Fibroblast of the aortic adventitia (primary cell): Measurements from ENCODE around the gene ALDH1A3. TPM values are rescaled to one million over a fixed set of nuclear protein-coding genes. Genes with fewer than 3 reads are reported as not detected.

Experiments used
- DNase-seq: peaks from one replicate; pipeline ENCODE4 v3.0.0-alpha.2; 2010; ENCODE audit warnings: low read depth
- H3K4me3 ChIP-seq: 2 replicates; pipeline ENCODE4 v1.5.1; 2011; ENCODE audit warnings: low read depth, mild to moderate bottlenecking, control low read depth, low read length, moderate library complexity
- CTCF ChIP-seq: IDR thresholded peaks from 2 replicates; pipeline ENCODE4 v1.5.1; 2011; ENCODE audit warnings: mild to moderate bottlenecking, low read length, control low read depth, inconsistent platforms; ENCODE audit not compliant: insufficient read depth
- total RNA-seq: library from RNA; depleted of rRNA; stranded (reverse); fragments of >200 nt; gene quantifications from 2 replicates; pipeline ENCODE4 v1.2.3, GENCODE V29; 2012; ENCODE audit warnings: low replicate concordance

The ALDH1A3 gene
- total RNA-seq, 1 donor: 189 TPM

GRCh38 chr15:100947760-100948429, 68.3 kb downstream of the ALDH1A3 start:
- no peak for TF ChIP-seq CTCF
- H3K4me3 ChIP-seq: no peak overlapping the region
- no peak for DNase-seq

GRCh38 chr15:100948430-100948762, 68.8 kb downstream of the ALDH1A3 start:
- no peak for DNase-seq
- no peak for TF ChIP-seq CTCF
- no peak overlapping the region for H3K4me3 ChIP-seq

- TF ChIP-seq CTCF: no peak
Observed at GRCh38 chr15:100949691-100950090, 70.1 kb downstream of the ALDH1A3 start.

GRCh38 chr15:100951965-100952364, 72.3 kb downstream of the ALDH1A3 start:
- no peak for TF ChIP-seq CTCF
- no peak for DNase-seq
- no peak overlapping the region for H3K4me3 ChIP-seq

More at GRCh38 chr15:100949691-100950090, 70.1 kb downstream of the ALDH1A3 start:
- no peak overlapping the region for H3K4me3 ChIP-seq
- no peak for DNase-seq

- DNase-seq: no peak
- no peak overlapping the region for H3K4me3 ChIP-seq
- TF ChIP-seq CTCF: no peak
Observed at GRCh38 chr15:100952566-100952965, 72.9 kb downstream of the ALDH1A3 start.

GRCh38 chr15:100958326-100959065, 78.9 kb downstream of the ALDH1A3 start:
- H3K4me3 ChIP-seq: peak overlapping the region; percentile 18
- TF ChIP-seq CTCF: no peak
- peak; percentile 72 for DNase-seq
